ENCODE data around the gene MCF2L2. TPM values are rescaled to one million over a fixed set of nuclear protein-coding genes. Genes with fewer than 3 reads are reported as not detected.

The MCF2L2 gene
- total and polyA plus RNA-seq, 2 of the 13 experiments (the other 11 are each of a cell fraction or from before 2014, with no cell fraction given): not detected

GRCh38 chr3:183287301-183287971 lies 141.0 kb downstream of the MCF2L2 start (continued):
- TF ChIP-seq ZNF703 (CRISPR knock-in tag; IDR thresholded peaks at IDR 0.05; ENCODE audit: borderline replicate concordance) (no peak), ZSCAN30 (CRISPR knock-in tag; IDR thresholded peaks at IDR 0.05) (no peak), NR2C2 (CRISPR knock-in tag; IDR thresholded peaks at IDR 0.05; ENCODE audit: borderline replicate concordance) (no peak)

DNA sequence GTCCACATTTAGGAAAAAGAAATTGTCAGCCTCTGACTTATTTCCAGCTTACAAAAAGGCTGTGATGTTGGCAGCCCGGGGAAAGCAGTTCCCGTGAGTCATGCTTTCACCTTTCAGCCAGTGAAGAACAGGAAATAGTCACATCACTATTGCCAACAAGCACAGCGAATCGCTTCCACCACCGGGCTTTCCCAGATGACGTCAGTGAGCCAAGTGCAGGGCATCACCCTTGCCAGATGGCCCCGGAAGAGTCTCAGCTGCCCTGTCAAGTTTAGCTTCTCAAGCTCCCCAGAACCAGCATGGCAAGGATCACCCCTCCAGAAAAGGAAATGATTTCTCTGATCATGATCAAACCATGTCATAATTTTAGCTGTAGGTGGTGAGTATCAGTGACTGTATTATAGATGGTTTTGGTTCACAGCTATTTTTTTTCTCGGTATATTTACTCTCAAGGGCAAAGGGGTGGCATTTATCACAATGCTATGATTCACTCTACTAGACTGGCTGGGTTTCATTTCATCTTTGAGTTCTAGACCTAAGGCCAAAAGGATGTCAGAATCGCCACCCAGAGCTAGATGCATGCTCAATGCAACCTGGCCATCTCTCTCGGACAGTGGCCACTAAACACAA lies 142.5 kb downstream of the MCF2L2 start:
- DNase-seq (ENCODE audit: low spot score): peak; percentile 15
- TF ChIP-seq AKAP8 (CRISPR knock-in tag; IDR thresholded peaks at IDR 0.05): no peak
- no peak for TF ChIP-seq NR2C2 (CRISPR knock-in tag; IDR thresholded peaks at IDR 0.05; ENCODE audit: borderline replicate concordance)
- no peak for TF ChIP-seq ZNF224 (CRISPR knock-in tag; IDR thresholded peaks at IDR 0.05)
- TF ChIP-seq ZKSCAN5 (CRISPR knock-in tag; IDR thresholded peaks at IDR 0.05): no peak
- TF ChIP-seq, protein P1, sequence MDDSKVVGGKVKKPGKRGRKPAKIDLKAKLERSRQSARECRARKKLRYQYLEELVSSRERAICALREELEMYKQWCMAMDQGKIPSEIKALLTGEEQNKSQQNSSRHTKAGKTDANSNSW (CRISPR knock-in tag; IDR thresholded peaks at IDR 0.05; ENCODE audit: borderline replicate concordance): no peak
- no peak for TF ChIP-seq ZNF232 (CRISPR knock-in tag; IDR thresholded peaks at IDR 0.05; ENCODE audit: borderline replicate concordance)
- no peak for TF ChIP-seq ZNF20 (CRISPR knock-in tag; IDR thresholded peaks at IDR 0.05)
- no peak for TF ChIP-seq KDM4B (CRISPR knock-in tag; IDR thresholded peaks at IDR 0.05)
- TF ChIP-seq CAMTA2 (CRISPR knock-in tag; IDR thresholded peaks at IDR 0.05; ENCODE audit: borderline replicate concordance): no peak
- no peak for TF ChIP-seq ZNF572 (CRISPR knock-in tag; IDR thresholded peaks at IDR 0.05)
- no peak for TF ChIP-seq GLMP (CRISPR knock-in tag; IDR thresholded peaks at IDR 0.05; ENCODE audit: borderline replicate concordance)
- TF ChIP-seq ZBTB1 (CRISPR knock-in tag; IDR thresholded peaks at IDR 0.05; ENCODE audit: borderline replicate concordance): no peak
- TF ChIP-seq FOSL2 (CRISPR knock-in tag; IDR thresholded peaks at IDR 0.05): peak; percentile 43; the same call in 1 of the 2 replicates
- TF ChIP-seq, protein P2, sequence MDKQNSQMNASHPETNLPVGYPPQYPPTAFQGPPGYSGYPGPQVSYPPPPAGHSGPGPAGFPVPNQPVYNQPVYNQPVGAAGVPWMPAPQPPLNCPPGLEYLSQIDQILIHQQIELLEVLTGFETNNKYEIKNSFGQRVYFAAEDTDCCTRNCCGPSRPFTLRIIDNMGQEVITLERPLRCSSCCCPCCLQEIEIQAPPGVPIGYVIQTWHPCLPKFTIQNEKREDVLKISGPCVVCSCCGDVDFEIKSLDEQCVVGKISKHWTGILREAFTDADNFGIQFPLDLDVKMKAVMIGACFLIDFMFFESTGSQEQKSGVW (CRISPR knock-in tag; IDR thresholded peaks at IDR 0.05; ENCODE audit: borderline replicate concordance): no peak
- TF ChIP-seq ZFP62 (CRISPR knock-in tag; IDR thresholded peaks at IDR 0.05): no peak
- TF ChIP-seq, protein P3, sequence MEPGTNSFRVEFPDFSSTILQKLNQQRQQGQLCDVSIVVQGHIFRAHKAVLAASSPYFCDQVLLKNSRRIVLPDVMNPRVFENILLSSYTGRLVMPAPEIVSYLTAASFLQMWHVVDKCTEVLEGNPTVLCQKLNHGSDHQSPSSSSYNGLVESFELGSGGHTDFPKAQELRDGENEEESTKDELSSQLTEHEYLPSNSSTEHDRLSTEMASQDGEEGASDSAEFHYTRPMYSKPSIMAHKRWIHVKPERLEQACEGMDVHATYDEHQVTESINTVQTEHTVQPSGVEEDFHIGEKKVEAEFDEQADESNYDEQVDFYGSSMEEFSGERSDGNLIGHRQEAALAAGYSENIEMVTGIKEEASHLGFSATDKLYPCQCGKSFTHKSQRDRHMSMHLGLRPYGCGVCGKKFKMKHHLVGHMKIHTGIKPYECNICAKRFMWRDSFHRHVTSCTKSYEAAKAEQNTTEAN (CRISPR knock-in tag; conservative IDR thresholded peaks at IDR 0.05): no peak
- no peak for TF ChIP-seq JUND (CRISPR knock-in tag; IDR thresholded peaks at IDR 0.05)
- peak; percentile 77; the same call in 1 of the 2 replicates for TF ChIP-seq ZBTB21 (CRISPR knock-in tag; IDR thresholded peaks at IDR 0.05)

More for the DNA sequence above, 142.5 kb downstream of the MCF2L2 start:
- Histone ChIP-seq H3K4me3 (replicated peaks in 1 of 3; ENCODE audit: insufficient read depth in 1 of 3, low read depth in 2 of 3, low read length in 3 of 3) (no peak overlapping the region), H3K4me2 (ENCODE audit: low read depth, low read length) (no peak overlapping the region), H2AFZ (ENCODE audit: low read length) (no peak overlapping the region), H3K9ac (ENCODE audit: insufficient read depth, low read depth, low read length) (no peak overlapping the region), H3K79me2 (ENCODE audit: insufficient read depth, low read length) (no peaks in the 10 kb centered on the region), H3K36me3 (replicated peaks in 1 of 2; ENCODE audit: control insufficient read depth in 1 of 2, insufficient read depth in 2 of 2, low read length in 2 of 2) (no peaks in the 10 kb centered on the region), H3K9me3 (ENCODE audit: low read length) (no peaks in the 10 kb centered on the region), H4K20me1 (ENCODE audit: insufficient read depth, low read length) (no peaks in the 10 kb centered on the region), H3K27me3 (ENCODE audit: control insufficient read depth in 1 of 2, insufficient read depth in 2 of 2, low read length in 2 of 2) (peaks cover 1 to 39% of the 10 kb centered on the region in 2 experiments; a peak in 3 of 5 replicates), H3K4me1 (ENCODE audit: insufficient read depth, low read length) (peaks cover 1% of the 10 kb centered on the region), H3K27ac (ENCODE audit: extremely low read length, insufficient read depth, low read length) (no peak overlapping the region)
- WGBS (ENCODE audit: low lambda C conversion rate): 1% methylated on average over 10 of the region's 10 CpGs
- no peak for FAIRE-seq
- no peak for ATAC-seq
- in situ Hi-C loops (cut with HindIII; ENCODE audit: extremely low pct_ligation_motif_present, low pct_unique_long_range_greater_than_20kb) (no loop called here), intact Hi-C loops (cut with micrococcal nuclease; ENCODE audit: unreplicated experiment) (no loop called here)
- CTCF ChIA-PET (ENCODE audit: low intra/inter-chr PET ratio, low total read pairs): no interaction called here
- BruUV-seq (replicated peaks): no TSS peak
- POLR2A ChIA-PET: no interaction called here

All from HepG2 (cell line).